HEK293 (cell line): Measurements from ENCODE around the gene DNAH5.

Experiments used
- CTCF ChIA-PET: fragments of 350-600 bp; formaldehyde crosslinking; extraction: SDS; loops from one replicate; lab custom pipeline; 2021; ENCODE audit warnings: antibody characterized with exemption; lab: Yijun Ruan, JAX
- POLR2A ChIA-PET: fragments of 300-600 bp; formaldehyde crosslinking; extraction: SDS; loops from one replicate; lab custom pipeline; 2020; ENCODE audit warnings: antibody characterized with exemption, inconsistent platforms; lab: Yijun Ruan, JAX
- H3K27ac ChIP-seq: fragments of 200-500 bp; sonication (Bioruptor generic); 2 replicates; pipeline ENCODE4 v1.5.1; 2014; ENCODE audit warnings: low read depth, low read length, control low read depth, inconsistent platforms; ENCODE audit errors: extremely low read depth
- H3K36me3 ChIP-seq, 2 experiments: fragments of 200-500 bp in 1 of 2; sonication (Bioruptor generic) in 1 of 2; 1 replicate in 1 of 2; 2 replicates in 1 of 2; pipeline ENCODE4 v1.5.1; 2014 to 2017; ENCODE audit warnings: inconsistent platforms in 2 of 2, low read length in 2 of 2; ENCODE audit not compliant: control insufficient read depth in 2 of 2, insufficient read depth in 1 of 2
- H3K4me1 ChIP-seq: fragments of 200-500 bp; sonication (Bioruptor generic); 2 replicates; pipeline ENCODE4 v1.5.1; 2014; ENCODE audit warnings: mild to moderate bottlenecking, low read length, inconsistent platforms; ENCODE audit not compliant: control insufficient read depth, insufficient read depth
- H3K4me3 ChIP-seq: 2 replicates; pipeline ENCODE4 v1.5.1; 2011; ENCODE audit warnings: low read depth, mild to moderate bottlenecking, control low read depth, low read length, moderate library complexity
- H3K9me3 ChIP-seq: fragments of 200-500 bp; sonication (Bioruptor generic); 2 replicates; pipeline ENCODE4 v1.5.1; 2014; ENCODE audit warnings: low read depth, low read length, inconsistent platforms; ENCODE audit not compliant: control insufficient read depth, insufficient read depth
- HOXC10 ChIP-seq: sonication (generic); formaldehyde crosslinking; IDR thresholded peaks from 2 replicates; pipeline ENCODE4 v1.8.1; 2023; ENCODE audit warnings: mild to moderate bottlenecking, missing genetic modification reagents
- KLF1 ChIP-seq: fragments of 450-650 bp; formaldehyde crosslinking; IDR thresholded peaks from 2 replicates; pipeline ENCODE4 v1.5.1; 2016; ENCODE audit warnings: missing biosample characterization, missing genetic modification characterization
- MEIS1 ChIP-seq: sonication (generic); formaldehyde crosslinking; IDR thresholded peaks from 2 replicates; pipeline ENCODE4 v1.8.1; 2022; ENCODE audit warnings: missing genetic modification reagents, mild to moderate bottlenecking, borderline replicate concordance
- OSR2 ChIP-seq: fragments of 450-650 bp; formaldehyde crosslinking; IDR thresholded peaks from 2 replicates; pipeline ENCODE4 v1.5.1; 2016; ENCODE audit warnings: missing biosample characterization, missing genetic modification characterization
- SALL2 ChIP-seq: fragments of 450-650 bp; formaldehyde crosslinking; IDR thresholded peaks from 2 replicates; pipeline ENCODE4 v1.5.0; 2017; ENCODE audit warnings: missing biosample characterization, mild to moderate bottlenecking, missing genetic modification characterization, borderline replicate concordance
- SCRT2 ChIP-seq: fragments of 450-650 bp; formaldehyde crosslinking; IDR thresholded peaks from 2 replicates; pipeline ENCODE4 v1.5.1; 2016; ENCODE audit warnings: missing biosample characterization, missing genetic modification characterization
- TCF7L2 ChIP-seq: IDR thresholded peaks from 2 replicates; pipeline ENCODE4 v1.6.1; 2011; ENCODE audit warnings: low read depth, mild to moderate bottlenecking, inconsistent platforms, low read length, moderate library complexity, borderline replicate concordance
- ZBTB20 ChIP-seq: fragments of 450-650 bp; formaldehyde crosslinking; IDR thresholded peaks from 2 replicates; pipeline ENCODE4 v1.5.1; 2016; ENCODE audit warnings: missing biosample characterization, missing genetic modification characterization
- ZFP37 ChIP-seq: fragments of 450-650 bp; formaldehyde crosslinking; IDR thresholded peaks from 2 replicates; pipeline ENCODE4 v1.5.1; 2016; ENCODE audit warnings: missing biosample characterization, missing genetic modification characterization
- ZIC2 ChIP-seq: fragments of 450-650 bp; formaldehyde crosslinking; IDR thresholded peaks from 2 replicates; pipeline ENCODE4 v1.5.1; 2016; ENCODE audit warnings: missing biosample characterization, missing genetic modification characterization
- ZNF112 ChIP-seq: fragments of 450-650 bp; formaldehyde crosslinking; IDR thresholded peaks from 2 replicates; pipeline ENCODE4 v1.5.0; 2017; ENCODE audit warnings: missing biosample characterization, missing genetic modification characterization
- ZNF132 ChIP-seq: fragments of 450-650 bp; formaldehyde crosslinking; IDR thresholded peaks from 2 replicates; pipeline ENCODE4 v1.5.1; 2017; ENCODE audit warnings: missing biosample characterization, missing genetic modification characterization, borderline replicate concordance
- ZNF175 ChIP-seq: fragments of 450-650 bp; formaldehyde crosslinking; IDR thresholded peaks from 2 replicates; pipeline ENCODE4 v1.5.1; 2016; ENCODE audit warnings: missing biosample characterization, missing genetic modification characterization
- ZNF202 ChIP-seq: fragments of 450-650 bp; formaldehyde crosslinking; IDR thresholded peaks from 2 replicates; pipeline ENCODE4 v1.5.1; 2016; ENCODE audit warnings: missing biosample characterization, missing genetic modification characterization, borderline replicate concordance
- ZNF223 ChIP-seq: fragments of 450-650 bp; formaldehyde crosslinking; IDR thresholded peaks from 2 replicates; pipeline ENCODE4 v1.5.1; 2016; ENCODE audit warnings: missing biosample characterization, missing genetic modification characterization
- ZNF23 ChIP-seq: fragments of 450-650 bp; formaldehyde crosslinking; IDR thresholded peaks from 2 replicates; pipeline ENCODE4 v1.5.1; 2016; ENCODE audit warnings: missing biosample characterization, missing genetic modification characterization, borderline replicate concordance
- ZNF302 ChIP-seq: fragments of 450-650 bp; formaldehyde crosslinking; IDR thresholded peaks from 2 replicates; pipeline ENCODE4 v1.5.1; 2016; ENCODE audit warnings: missing biosample characterization, missing genetic modification characterization, low read depth
- ZNF350 ChIP-seq: fragments of 450-650 bp; formaldehyde crosslinking; IDR thresholded peaks from 2 replicates; pipeline ENCODE4 v1.5.0; 2017; ENCODE audit warnings: missing biosample characterization, mild to moderate bottlenecking, missing genetic modification characterization
- ZNF37A ChIP-seq: fragments of 450-650 bp; IDR thresholded peaks from 2 replicates; pipeline ENCODE4 v1.5.1; 2018; ENCODE audit warnings: missing biosample characterization, missing genetic modification characterization
- ZNF544 ChIP-seq: fragments of 450-650 bp; formaldehyde crosslinking; IDR thresholded peaks from 2 replicates; pipeline ENCODE4 v1.5.0; 2017; ENCODE audit warnings: missing biosample characterization, missing genetic modification characterization
- ZNF629 ChIP-seq: fragments of 450-650 bp; formaldehyde crosslinking; IDR thresholded peaks from 2 replicates; pipeline ENCODE4 v1.5.1; 2017; ENCODE audit warnings: missing biosample characterization, missing genetic modification characterization
- ZNF658 ChIP-seq: fragments of 450-650 bp; formaldehyde crosslinking; IDR thresholded peaks from 2 replicates; pipeline ENCODE4; 2016; ENCODE audit warnings: missing biosample characterization, missing genetic modification characterization
- ZNF670 ChIP-seq: fragments of 450-650 bp; formaldehyde crosslinking; IDR thresholded peaks from 2 replicates; pipeline ENCODE4 v1.5.1; 2016; ENCODE audit warnings: missing biosample characterization, missing genetic modification characterization, low read depth
- TF ChIP-seq, protein P1 (sequence below): fragments of 450-650 bp; formaldehyde crosslinking; IDR thresholded peaks from 2 replicates; pipeline ENCODE4 v1.5.1; 2016; ENCODE audit warnings: missing biosample characterization, missing genetic modification characterization
- TF ChIP-seq, protein P2 (sequence below): fragments of 450-650 bp; formaldehyde crosslinking; IDR thresholded peaks from 2 replicates; pipeline ENCODE4 v1.5.1; 2016; ENCODE audit warnings: missing biosample characterization, missing genetic modification characterization
- TF ChIP-seq, protein P3 (sequence below): fragments of 450-650 bp; formaldehyde crosslinking; IDR thresholded peaks from 2 replicates; pipeline ENCODE4 v1.5.1; 2016; ENCODE audit warnings: missing biosample characterization, missing genetic modification characterization

The DNAH5 gene

DNA sequence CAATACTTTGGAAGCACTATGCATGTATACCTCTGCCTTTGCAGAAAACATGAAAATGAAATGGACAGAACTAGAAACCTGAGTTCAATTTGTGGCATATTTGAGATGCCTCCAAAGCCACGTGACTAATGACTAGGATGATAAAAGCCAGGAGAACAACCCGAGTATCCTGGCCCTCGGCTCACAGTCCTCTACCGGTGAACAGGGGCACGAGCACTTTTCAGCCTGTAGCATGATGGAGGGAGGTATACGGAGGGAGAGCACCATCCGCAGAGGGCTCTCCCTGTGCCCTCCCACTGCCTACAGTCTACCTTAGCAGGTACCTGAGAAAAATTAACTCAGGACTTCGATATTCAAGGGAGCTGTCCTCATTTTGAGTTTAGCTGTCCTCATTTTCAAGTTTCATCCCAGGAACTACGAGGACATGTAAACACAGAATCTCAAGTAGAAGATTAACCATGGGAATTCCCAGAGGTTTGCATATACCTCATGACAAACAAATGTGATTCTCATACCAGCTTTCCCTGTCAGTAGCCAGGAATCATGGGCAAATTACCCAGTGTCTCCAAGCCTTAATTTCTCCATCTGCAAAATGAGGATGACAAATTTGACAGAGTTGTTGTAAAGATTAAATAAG lies 249.3 kb downstream of the DNAH5 start:
- Histone ChIP-seq H3K27ac (no peak overlapping the region), H3K36me3 (no peaks in the 10 kb centered on the region), H3K4me3 (no peak overlapping the region), H3K9me3 (no peaks in the 10 kb centered on the region), H3K4me1 (no peaks in the 10 kb centered on the region)
- TF ChIP-seq ZNF302 (tag by site-specific recombination) (no peak), ZFP37 (no peak), ZNF37A (tag by site-specific recombination) (no peak), ZNF670 (tag by site-specific recombination) (no peak), HOXC10 (CRISPR knock-in tag) (no peak), ZNF112 (no peak), ZNF23 (tag by site-specific recombination) (no peak), ZNF132 (no peak), MEIS1 (CRISPR knock-in tag) (no peak)
- TF ChIP-seq, protein P1, sequence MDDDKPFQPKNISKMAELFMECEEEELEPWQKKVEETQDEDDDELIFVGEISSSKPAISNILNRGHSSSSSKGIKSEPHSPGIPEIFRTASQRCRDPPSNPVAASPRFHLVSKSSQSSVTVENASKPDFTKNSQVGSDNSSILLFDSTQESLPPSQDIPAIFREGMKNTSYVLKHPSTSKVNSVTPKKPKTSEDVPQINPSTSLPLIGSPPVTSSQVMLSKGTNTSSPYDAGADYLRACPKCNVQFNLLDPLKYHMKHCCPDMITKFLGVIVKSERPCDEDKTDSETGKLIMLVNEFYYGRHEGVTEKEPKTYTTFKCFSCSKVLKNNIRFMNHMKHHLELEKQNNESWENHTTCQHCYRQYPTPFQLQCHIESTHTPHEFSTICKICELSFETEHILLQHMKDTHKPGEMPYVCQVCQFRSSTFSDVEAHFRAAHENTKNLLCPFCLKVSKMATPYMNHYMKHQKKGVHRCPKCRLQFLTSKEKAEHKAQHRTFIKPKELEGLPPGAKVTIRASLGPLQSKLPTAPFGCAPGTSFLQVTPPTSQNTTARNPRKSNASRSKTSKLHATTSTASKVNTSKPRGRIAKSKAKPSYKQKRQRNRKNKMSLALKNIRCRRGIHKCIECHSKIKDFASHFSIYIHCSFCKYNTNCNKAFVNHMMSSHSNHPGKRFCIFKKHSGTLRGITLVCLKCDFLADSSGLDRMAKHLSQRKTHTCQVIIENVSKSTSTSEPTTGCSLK (tag by site-specific recombination): no peak
- POLR2A ChIA-PET: no interaction called here
- CTCF ChIA-PET: no interaction called here

DNA sequence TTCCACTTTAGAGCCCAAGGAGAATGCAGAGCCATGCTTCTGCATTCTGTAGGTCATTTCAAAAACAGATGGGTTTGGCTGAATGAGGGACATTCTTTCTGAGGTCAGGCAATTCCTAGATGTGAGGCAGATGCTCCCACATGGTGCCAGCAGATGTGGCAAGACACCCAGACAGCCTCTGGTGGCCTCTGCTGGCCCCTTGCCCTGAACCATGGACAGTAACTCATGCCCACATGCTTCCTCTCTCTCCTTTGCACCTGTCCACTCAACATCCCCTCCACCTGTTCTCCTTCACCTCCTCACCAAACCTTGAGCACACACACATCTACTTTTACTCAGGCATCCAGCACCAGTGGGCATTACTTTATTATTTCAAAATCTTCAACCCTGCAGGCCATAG lies 252.3 kb downstream of the DNAH5 start:
- H3K9me3 ChIP-seq: no peaks in the 10 kb centered on the region; the same call in 1 of the 2 replicates
- TF ChIP-seq SCRT2 (tag by site-specific recombination): no peak
- TF ChIP-seq KLF1: no peak
- no peak for TF ChIP-seq ZNF544
- TF ChIP-seq, protein P2, sequence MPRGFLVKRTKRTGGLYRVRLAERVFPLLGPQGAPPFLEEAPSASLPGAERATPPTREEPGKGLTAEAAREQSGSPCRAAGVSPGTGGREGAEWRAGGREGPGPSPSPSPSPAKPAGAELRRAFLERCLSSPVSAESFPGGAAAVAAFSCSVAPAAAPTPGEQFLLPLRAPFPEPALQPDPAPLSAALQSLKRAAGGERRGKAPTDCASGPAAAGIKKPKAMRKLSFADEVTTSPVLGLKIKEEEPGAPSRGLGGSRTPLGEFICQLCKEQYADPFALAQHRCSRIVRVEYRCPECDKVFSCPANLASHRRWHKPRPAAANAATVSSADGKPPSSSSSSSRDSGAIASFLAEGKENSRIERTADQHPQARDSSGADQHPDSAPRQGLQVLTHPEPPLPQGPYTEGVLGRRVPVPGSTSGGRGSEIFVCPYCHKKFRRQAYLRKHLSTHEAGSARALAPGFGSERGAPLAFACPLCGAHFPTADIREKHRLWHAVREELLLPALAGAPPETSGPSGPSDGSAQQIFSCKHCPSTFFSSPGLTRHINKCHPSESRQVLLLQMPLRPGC (tag by site-specific recombination): no peak
- TF ChIP-seq ZNF175 (tag by site-specific recombination): no peak
- TF ChIP-seq, protein P3, sequence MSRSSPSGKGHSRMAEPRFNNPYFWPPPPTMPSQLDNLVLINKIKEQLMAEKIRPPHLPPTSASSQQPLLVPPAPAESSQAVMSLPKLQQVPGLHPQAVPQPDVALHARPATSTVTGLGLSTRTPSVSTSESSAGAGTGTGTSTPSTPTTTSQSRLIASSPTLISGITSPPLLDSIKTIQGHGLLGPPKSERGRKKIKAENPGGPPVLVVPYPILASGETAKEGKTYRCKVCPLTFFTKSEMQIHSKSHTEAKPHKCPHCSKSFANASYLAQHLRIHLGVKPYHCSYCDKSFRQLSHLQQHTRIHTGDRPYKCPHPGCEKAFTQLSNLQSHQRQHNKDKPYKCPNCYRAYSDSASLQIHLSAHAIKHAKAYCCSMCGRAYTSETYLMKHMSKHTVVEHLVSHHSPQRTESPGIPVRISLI (tag by site-specific recombination): no peak
- TF ChIP-seq TCF7L2: no peak
- no peak for TF ChIP-seq HOXC10 (CRISPR knock-in tag)
- TF ChIP-seq ZIC2 (tag by site-specific recombination): no peak
- no peak for TF ChIP-seq ZBTB20 (tag by site-specific recombination)
- TF ChIP-seq SALL2 (tag by site-specific recombination): no peak
- TF ChIP-seq ZNF223 (tag by site-specific recombination): no peak
- no peak for TF ChIP-seq ZNF202 (tag by site-specific recombination)
- TF ChIP-seq MEIS1 (CRISPR knock-in tag): no peak
- TF ChIP-seq ZNF629 (tag by site-specific recombination): no peak
- TF ChIP-seq ZNF350 (tag by site-specific recombination): no peak
- no peak for TF ChIP-seq ZFP37
- TF ChIP-seq OSR2 (tag by site-specific recombination): no peak
- TF ChIP-seq ZNF658 (tag by site-specific recombination): no peak
- no peaks in the 10 kb centered on the region for H3K4me1 ChIP-seq
- no peak overlapping the region for H3K27ac ChIP-seq
- CTCF ChIA-PET: no interaction called here
- H3K36me3 ChIP-seq: no peaks in the 10 kb centered on the region
- H3K4me3 ChIP-seq: no peak overlapping the region
- POLR2A ChIA-PET: no interaction called here
